GM12878 (cell line): ENCODE measurements around the gene PABPN1. TPM values are rescaled to one million over a fixed set of nuclear protein-coding genes. Genes with fewer than 3 reads are reported as not detected.

ENCODE experiments used
- ATAC-seq: fragments of 200-7000 bp; cut with Tn5 transposase; 3 replicates; pipeline ENCODE4 v1.9.1; 2020; ENCODE audit warnings: mild to moderate bottlenecking, moderate library complexity
- BruUV-seq: library from RNA; stranded (reverse); fragments of 400-500 nt; replicated peaks from 2 replicates; lab custom pipeline; 2021; lab: Mats Ljungman, UMichigan
- CTCF ChIA-PET: fragments of 300-600 bp; sonication (Branson Sonifier 250); formaldehyde crosslinking; extraction: SDS; loops from one replicate; lab custom pipeline; 2021; ENCODE audit warnings: inconsistent platforms; lab: Yijun Ruan, JAX
- POLR2A ChIA-PET: fragments of 350-600 bp; formaldehyde crosslinking; extraction: SDS; loops from one replicate; lab custom pipeline; 2021; ENCODE audit warnings: inconsistent platforms; lab: Charles Lee
- RAD21 ChIA-PET: fragments of 300-600 bp; sonication (Branson Sonifier 250); formaldehyde crosslinking; loops from one replicate; lab custom pipeline; 2023; ENCODE audit warnings: antibody characterized with exemption; ENCODE audit not compliant: unreplicated experiment; lab: Charles Lee
- SMC1A ChIA-PET: fragments of 300-600 bp; sonication (Branson Sonifier 250); formaldehyde crosslinking; loops from one replicate; lab custom pipeline; 2023; ENCODE audit not compliant: unreplicated experiment, uncharacterized antibody; lab: Charles Lee
- DNase-seq: peaks from one replicate; pipeline ENCODE4 v3.0.0-alpha.2; 2011; ENCODE audit warnings: low read depth, low spot score
- FAIRE-seq: peaks from 3 replicates; lab custom pipeline; 2011; peaks lifted over from hg19 to GRCh38; lab: Jason Lieb, UNC
- H2AFZ ChIP-seq: 2 replicates; pipeline ENCODE4 v1.6.0; 2011; ENCODE audit warnings: low read depth, low read length, control low read depth; ENCODE audit not compliant: control insufficient read depth
- H3K27ac ChIP-seq: 2 replicates; pipeline ENCODE4 v1.5.1; 2011; ENCODE audit warnings: control low read depth; ENCODE audit not compliant: control insufficient read depth, insufficient read depth
- H3K27me3 ChIP-seq, 2 experiments: replicated peaks in 1 of 2; 2 replicates each; pipeline versions ENCODE4 v1.6.0 to v1.6.1; 2011; ENCODE audit warnings: low read length in 1 of 2; ENCODE audit not compliant: control insufficient read depth in 2 of 2, insufficient read depth in 2 of 2
- H3K36me3 ChIP-seq, 2 experiments: 2 replicates each; pipeline ENCODE4 v1.5.1; 2011; ENCODE audit warnings: low read length in 1 of 2; ENCODE audit not compliant: control insufficient read depth in 2 of 2, insufficient read depth in 2 of 2
- H3K4me1 ChIP-seq: 2 replicates; pipeline ENCODE4 v1.6.1; 2011; ENCODE audit warnings: mild to moderate bottlenecking, low read length, moderate library complexity, mixed read lengths; ENCODE audit not compliant: control insufficient read depth, insufficient read depth
- H3K4me2 ChIP-seq: 2 replicates; pipeline ENCODE4 v1.6.0; 2011; ENCODE audit warnings: control low read depth; ENCODE audit not compliant: control insufficient read depth, insufficient read depth
- H3K4me3 ChIP-seq: fragments of 200-600 bp; sonication (generic); 2 replicates; pipeline ENCODE4 v1.5.1; 2016
- H3K79me2 ChIP-seq: 2 replicates; pipeline ENCODE4 v1.6.0; 2011; ENCODE audit warnings: low read length; ENCODE audit not compliant: control insufficient read depth, insufficient read depth
- H3K9ac ChIP-seq: 2 replicates; pipeline ENCODE4 v1.8.0; 2011; ENCODE audit warnings: low read length, control low read depth, mixed read lengths; ENCODE audit not compliant: control insufficient read depth, insufficient read depth
- H3K9me3 ChIP-seq: replicated peaks from 3 replicates; pipeline ENCODE4 v1.5.1; 2011; ENCODE audit warnings: mild to moderate bottlenecking, low read length; ENCODE audit not compliant: control insufficient read depth, insufficient read depth
- H4K20me1 ChIP-seq: 2 replicates; pipeline ENCODE4 v1.6.0; 2011; ENCODE audit not compliant: control insufficient read depth, insufficient read depth
- BMI1 ChIP-seq: fragments of 450-650 bp; IDR thresholded peaks from 2 replicates; pipeline ENCODE4 v1.6.1; 2016; ENCODE audit warnings: mild to moderate bottlenecking, moderate library complexity, borderline replicate concordance
- EED ChIP-seq: sonication (generic); IDR thresholded peaks from 2 replicates; pipeline ENCODE4 v1.6.1; 2016; ENCODE audit warnings: antibody characterized with exemption, low read depth
- EP300 ChIP-seq, 2 experiments: fragments of 150-350 bp in 1 of 2; IDR thresholded peaks; 2 replicates each; pipeline ENCODE4 v1.6.1; 2011 to 2012; ENCODE audit warnings: low read depth in 2 of 2, low read length in 2 of 2, borderline replicate concordance in 1 of 2, improper control_type of control experiment in 1 of 2, inconsistent platforms in 1 of 2; ENCODE audit not compliant: control insufficient read depth in 1 of 2
- PML ChIP-seq: IDR thresholded peaks from 2 replicates; pipeline ENCODE4 v1.6.1; 2012; ENCODE audit warnings: low read length, inconsistent platforms
- PRDM15 ChIP-seq: fragments of 450-650 bp; formaldehyde crosslinking; IDR thresholded peaks from 2 replicates; pipeline ENCODE4 v1.4.0; 2020; ENCODE audit warnings: mild to moderate bottlenecking, moderate library complexity
- RCOR1 ChIP-seq: conservative IDR thresholded peaks from 2 replicates; pipeline ENCODE4 v1.6.1; 2012; ENCODE audit warnings: low read depth, low read length, improper control_type of control experiment
- WGBS: methylation state at CpG from one replicate; pipeline ENCODE4 v1.1.6; 2016; ENCODE audit warnings: low lambda C conversion rate; ENCODE audit not compliant: insufficient replicate concordance, insufficient coverage; ENCODE audit errors: missing lambda C conversion rate; 5-methylcytosine and 5-hydroxymethylcytosine counted together
- in situ Hi-C: fragments of 300-500 bp; cut with MboI; formaldehyde crosslinking; loops from 9 replicates; pipeline ENCODE4 v1.14.3; 2018; ENCODE audit warnings: mixed read lengths
- intact Hi-C: fragments of 100-400 bp; cut with micrococcal nuclease; formaldehyde crosslinking; loops from one replicate; pipeline ENCODE4 v1.14.2; 2022; ENCODE audit not compliant: unreplicated experiment
- polyA plus RNA-seq, 11 experiments: library from polyadenylated mRNA; depleted of rRNA in 4 of 11; unstranded in 6 of 11; stranded (reverse) in 5 of 11; fragments of >200 nt; fragmentation: Nextera tagmentation in 4 of 11; fragmentation: Illumina TruSeq in 1 of 11; extraction: Ambion mirVana in 4 of 11; extraction: Trizol in 1 of 11; gene quantifications; 1 replicate in 1 of 11; 2 replicates in 10 of 11; pipeline versions ENCODE4 v1.2.1 to v1.2.3, GENCODE V29; 2011 to 2016; ENCODE audit warnings: inconsistent platforms in 2 of 11, missing spikeins in 2 of 11, low read depth in 1 of 11
- total RNA-seq, 4 experiments: library from RNA; depleted of rRNA in 3 of 4; stranded (reverse); fragments of >200 nt in 3 of 4; fragmentation: Illumina TruSeq in 1 of 4; extraction: Trizol in 1 of 4; gene quantifications; 2 replicates each; pipeline versions ENCODE4 v1.2.1 to v1.2.3, GENCODE V29; 2013 to 2021

The PABPN1 gene
- total and polyA plus RNA-seq, 10 of the 15 experiments (the other 5 are each of a cell fraction or from before 2014, with no cell fraction given): 31.3 to 248 (median 103) TPM

- POLR2A ChIA-PET: no interaction called here
- 0% methylated on average over 3 of the region's 3 CpGs for WGBS
- H3K9ac ChIP-seq: no peak overlapping the region
- no peaks in the 10 kb centered on the region; a peak in 1 of 4 replicates for H3K27me3 ChIP-seq
- CTCF ChIA-PET: no interaction called here
- no peak overlapping the region for H3K27ac ChIP-seq
- ATAC-seq (no peak), DNase-seq (no peak), FAIRE-seq (no peak)
- no peak for TF ChIP-seq PML
- TF ChIP-seq BMI1: no peak
- no peak for TF ChIP-seq EP300 (IDR thresholded peaks at IDR 0.05; ENCODE audit: borderline replicate concordance in 1 of 2, control insufficient read depth in 1 of 2, low read depth in 2 of 2, low read length in 2 of 2)
- no peak for TF ChIP-seq PRDM15 (CRISPR knock-in tag)
- no peak for TF ChIP-seq EED
- no peak for TF ChIP-seq RCOR1
- no peaks in the 10 kb centered on the region for H3K36me3 ChIP-seq
- intact Hi-C loops: no loop called here
- in situ Hi-C loops: no loop called here
- no peak overlapping the region for H3K4me3 ChIP-seq
- H3K4me2 ChIP-seq: no peak overlapping the region
- SMC1A ChIA-PET: no interaction called here
- no peaks in the 10 kb centered on the region for H3K9me3 ChIP-seq
- H3K4me1 ChIP-seq: no peaks in the 10 kb centered on the region
- H2AFZ ChIP-seq: no peak overlapping the region
- H3K79me2 ChIP-seq: no peaks in the 10 kb centered on the region
- RAD21 ChIA-PET: no interaction called here
- H4K20me1 ChIP-seq: no peaks in the 10 kb centered on the region
- BruUV-seq: no TSS peak
These were observed 51.8 kb downstream of the PABPN1 start for GRCh38 chr14:23373041-23373440.

Other genes with a start within 250 kb of the PABPN1 start
Only the 7 nearest of the 19 such genes appear.
- 14.3 and 14.7 TPM in 2 replicates for gene HOMEZ, start 35.3 kb upstream of the PABPN1 start, total RNA-seq (2014; rRNA removed)
- 12.7 and 13.0 TPM in 2 replicates for gene HOMEZ, start 35.3 kb upstream of the PABPN1 start, total RNA-seq (2014; rRNA removed; fragmentation: Illumina TruSeq; extraction: Trizol)
- 15.2 and 15.3 TPM in 2 replicates for gene HOMEZ, start 35.3 kb upstream of the PABPN1 start, total RNA-seq (2021)
- 9.6 and 11.0 TPM in 2 replicates for gene HOMEZ, start 35.3 kb upstream of the PABPN1 start, polyA plus RNA-seq (2011; rRNA removed)
- gene HOMEZ, start 35.3 kb upstream of the PABPN1 start, polyA plus RNA-seq (2014; fragmentation: Illumina TruSeq; extraction: Trizol): 17.8 and 19.3 TPM in 2 replicates
- 1 to 10 TPM; 2.6 to 3.6 TPM for gene HOMEZ, start 35.3 kb upstream of the PABPN1 start, polyA plus RNA-seq (2014; fragmentation: Nextera tagmentation; extraction: Ambion mirVana)
- 11.2 and 12.9 TPM in 2 replicates for gene HOMEZ, start 35.3 kb upstream of the PABPN1 start, polyA plus RNA-seq (2014; rRNA removed)
- 10 to 100 TPM; 13.3 to 16.2 TPM for gene HOMEZ, start 35.3 kb upstream of the PABPN1 start, polyA plus RNA-seq (2016; fragmentation: Nextera tagmentation; extraction: Ambion mirVana)
- gene PPP1R3E, start 18.6 kb upstream of the PABPN1 start, total RNA-seq (2014; rRNA removed): 6.3 and 6.6 TPM in 2 replicates
- 7.6 and 9.7 TPM in 2 replicates for gene PPP1R3E, start 18.6 kb upstream of the PABPN1 start, total RNA-seq (2014; rRNA removed; fragmentation: Illumina TruSeq; extraction: Trizol)
- 8.6 and 11.7 TPM in 2 replicates for gene PPP1R3E, start 18.6 kb upstream of the PABPN1 start, total RNA-seq (2021)
- 26.4 and 32.7 TPM in 2 replicates for gene PPP1R3E, start 18.6 kb upstream of the PABPN1 start, polyA plus RNA-seq (2011; rRNA removed)
- gene PPP1R3E, start 18.6 kb upstream of the PABPN1 start, polyA plus RNA-seq (2014; fragmentation: Illumina TruSeq; extraction: Trizol): 13.7 and 18.7 TPM in 2 replicates
- gene PPP1R3E, start 18.6 kb upstream of the PABPN1 start, polyA plus RNA-seq (2014; fragmentation: Nextera tagmentation; extraction: Ambion mirVana): 1 to 10 TPM; 4.7 to 4.8 TPM
- gene PPP1R3E, start 18.6 kb upstream of the PABPN1 start, polyA plus RNA-seq (2014; rRNA removed): 9.3 and 13.7 TPM in 2 replicates
- 1 to 10 TPM; 4.6 to 6.1 TPM for gene PPP1R3E, start 18.6 kb upstream of the PABPN1 start, polyA plus RNA-seq (2016; fragmentation: Nextera tagmentation; extraction: Ambion mirVana)
- 5.8 and 6.3 TPM in 2 replicates for gene BCL2L2, start 14.6 kb upstream of the PABPN1 start, total RNA-seq (2014; rRNA removed)
- 7.9 and 8.3 TPM in 2 replicates for gene BCL2L2, start 14.6 kb upstream of the PABPN1 start, total RNA-seq (2014; rRNA removed; fragmentation: Illumina TruSeq; extraction: Trizol)
- 9.7 and 12.5 TPM in 2 replicates for gene BCL2L2, start 14.6 kb upstream of the PABPN1 start, total RNA-seq (2021)
- gene BCL2L2, start 14.6 kb upstream of the PABPN1 start, polyA plus RNA-seq (2011; rRNA removed): 14.7 and 15.4 TPM in 2 replicates
- gene BCL2L2, start 14.6 kb upstream of the PABPN1 start, polyA plus RNA-seq (2014; fragmentation: Illumina TruSeq; extraction: Trizol): 9.6 and 10.1 TPM in 2 replicates
- 1 to 10 TPM; 1.4 to 3.1 TPM for gene BCL2L2, start 14.6 kb upstream of the PABPN1 start, polyA plus RNA-seq (2014; fragmentation: Nextera tagmentation; extraction: Ambion mirVana)
- gene BCL2L2, start 14.6 kb upstream of the PABPN1 start, polyA plus RNA-seq (2014; rRNA removed): 13.3 and 14.0 TPM in 2 replicates
- 1 to 10 TPM; 1.5 to 2.2 TPM for gene BCL2L2, start 14.6 kb upstream of the PABPN1 start, polyA plus RNA-seq (2016; fragmentation: Nextera tagmentation; extraction: Ambion mirVana)
- gene SLC22A17, start 31.4 kb downstream of the PABPN1 start, total RNA-seq (2014; rRNA removed): not detected in 2 replicates
- gene SLC22A17, start 31.4 kb downstream of the PABPN1 start, total RNA-seq (2014; rRNA removed; fragmentation: Illumina TruSeq; extraction: Trizol): not detected in 2 replicates
- 0.11 TPM in 1 of 2 replicates, not detected in the other for gene SLC22A17, start 31.4 kb downstream of the PABPN1 start, total RNA-seq (2021)
- not detected in 2 replicates for gene SLC22A17, start 31.4 kb downstream of the PABPN1 start, polyA plus RNA-seq (2011; rRNA removed)
- not detected in 2 replicates for gene SLC22A17, start 31.4 kb downstream of the PABPN1 start, polyA plus RNA-seq (2014; fragmentation: Illumina TruSeq; extraction: Trizol)
- gene SLC22A17, start 31.4 kb downstream of the PABPN1 start, polyA plus RNA-seq (2014; fragmentation: Nextera tagmentation; extraction: Ambion mirVana): not detected
- not detected in 2 replicates for gene SLC22A17, start 31.4 kb downstream of the PABPN1 start, polyA plus RNA-seq (2014; rRNA removed)
- not detected for gene SLC22A17, start 31.4 kb downstream of the PABPN1 start, polyA plus RNA-seq (2016; fragmentation: Nextera tagmentation; extraction: Ambion mirVana)
- gene EFS, start 43.7 kb downstream of the PABPN1 start, total RNA-seq (2014; rRNA removed): not detected in 2 replicates
- not detected in 2 replicates for gene EFS, start 43.7 kb downstream of the PABPN1 start, total RNA-seq (2014; rRNA removed; fragmentation: Illumina TruSeq; extraction: Trizol)
- gene EFS, start 43.7 kb downstream of the PABPN1 start, total RNA-seq (2021): 0.08 TPM in 1 of 2 replicates, not detected in the other
- not detected in 2 replicates for gene EFS, start 43.7 kb downstream of the PABPN1 start, polyA plus RNA-seq (2011; rRNA removed)
- gene EFS, start 43.7 kb downstream of the PABPN1 start, polyA plus RNA-seq (2014; fragmentation: Illumina TruSeq; extraction: Trizol): not detected in 2 replicates
- not detected for gene EFS, start 43.7 kb downstream of the PABPN1 start, polyA plus RNA-seq (2014; fragmentation: Nextera tagmentation; extraction: Ambion mirVana)
- gene EFS, start 43.7 kb downstream of the PABPN1 start, polyA plus RNA-seq (2014; rRNA removed): not detected in 2 replicates
- not detected for gene EFS, start 43.7 kb downstream of the PABPN1 start, polyA plus RNA-seq (2016; fragmentation: Nextera tagmentation; extraction: Ambion mirVana)
- gene IL25, start 51.4 kb downstream of the PABPN1 start, total RNA-seq (2014; rRNA removed): not detected in 2 replicates
- gene IL25, start 51.4 kb downstream of the PABPN1 start, total RNA-seq (2014; rRNA removed; fragmentation: Illumina TruSeq; extraction: Trizol): not detected in 2 replicates
- not detected in 2 replicates for gene IL25, start 51.4 kb downstream of the PABPN1 start, total RNA-seq (2021)
- gene IL25, start 51.4 kb downstream of the PABPN1 start, polyA plus RNA-seq (2011; rRNA removed): not detected in 2 replicates
- gene IL25, start 51.4 kb downstream of the PABPN1 start, polyA plus RNA-seq (2014; fragmentation: Illumina TruSeq; extraction: Trizol): not detected in 2 replicates
- not detected for gene IL25, start 51.4 kb downstream of the PABPN1 start, polyA plus RNA-seq (2014; fragmentation: Nextera tagmentation; extraction: Ambion mirVana)
- gene IL25, start 51.4 kb downstream of the PABPN1 start, polyA plus RNA-seq (2014; rRNA removed): not detected in 2 replicates
- gene IL25, start 51.4 kb downstream of the PABPN1 start, polyA plus RNA-seq (2016; fragmentation: Nextera tagmentation; extraction: Ambion mirVana): not detected
- not detected in 2 replicates for gene CMTM5, start 55.6 kb downstream of the PABPN1 start, total RNA-seq (2014; rRNA removed)
- not detected in 2 replicates for gene CMTM5, start 55.6 kb downstream of the PABPN1 start, total RNA-seq (2014; rRNA removed; fragmentation: Illumina TruSeq; extraction: Trizol)
- not detected in 2 replicates for gene CMTM5, start 55.6 kb downstream of the PABPN1 start, total RNA-seq (2021)
- not detected in 2 replicates for gene CMTM5, start 55.6 kb downstream of the PABPN1 start, polyA plus RNA-seq (2011; rRNA removed)
- gene CMTM5, start 55.6 kb downstream of the PABPN1 start, polyA plus RNA-seq (2014; fragmentation: Illumina TruSeq; extraction: Trizol): not detected in 2 replicates
- gene CMTM5, start 55.6 kb downstream of the PABPN1 start, polyA plus RNA-seq (2014; fragmentation: Nextera tagmentation; extraction: Ambion mirVana): not detected
- gene CMTM5, start 55.6 kb downstream of the PABPN1 start, polyA plus RNA-seq (2014; rRNA removed): not detected in 2 replicates
- not detected for gene CMTM5, start 55.6 kb downstream of the PABPN1 start, polyA plus RNA-seq (2016; fragmentation: Nextera tagmentation; extraction: Ambion mirVana)